HPDE6-E6E7 (cell line): Measurements from ENCODE around the gene OR5L1.

ENCODE experiments used
- DNase-seq: peaks from one replicate; pipeline ENCODE4 v3.0.0; 2011; ENCODE audit warnings: missing footprints; ENCODE audit errors: extremely low spot score

OR5L1 gene

DNA sequence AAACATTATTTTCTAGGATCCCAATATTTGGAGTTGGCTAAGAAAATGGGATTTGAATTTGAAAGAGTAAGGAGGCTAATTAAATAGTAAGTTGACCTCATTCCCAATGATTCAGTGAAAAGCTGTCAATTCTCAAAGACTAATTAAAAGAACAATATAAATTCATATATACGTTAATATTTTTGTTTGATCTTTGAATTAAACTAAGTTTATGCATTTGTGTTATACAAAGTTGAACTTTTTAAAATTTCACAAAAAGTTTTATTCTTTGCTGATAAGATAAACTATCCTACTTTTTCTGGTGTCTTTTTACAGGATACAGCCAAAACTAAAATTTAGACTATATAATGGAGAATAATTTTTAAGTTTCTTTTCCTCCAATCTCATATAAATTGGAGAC is at the start of gene OR5L1:
Gene OR5L1, plus strand, starts transcription at position 301 of the 400 bp plus-strand sequence. CDS start 100 bp downstream, outside the sequence.
- no peak for DNase-seq

DNA sequence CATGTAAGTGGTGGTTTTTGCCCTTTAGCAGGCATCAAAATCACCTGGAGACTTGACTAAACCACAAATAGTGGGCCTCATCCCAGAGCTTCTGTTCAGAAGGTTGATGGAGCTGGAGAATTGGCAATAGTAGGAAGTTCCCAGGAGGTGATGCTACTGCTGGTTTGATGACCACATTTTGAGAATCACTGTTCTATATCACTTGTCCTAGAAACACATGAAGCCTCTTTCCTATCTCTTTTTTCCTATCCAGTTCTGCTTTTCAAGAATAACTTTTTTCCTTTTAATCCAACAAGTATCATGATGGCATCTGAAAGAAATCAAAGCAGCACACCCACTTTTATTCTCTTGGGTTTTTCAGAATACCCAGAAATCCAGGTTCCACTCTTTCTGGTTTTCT is 38.0 kb upstream of the OR5L1 start, which contains the start of gene OR5D13:
Gene OR5D13, plus strand, starts transcription at position 301 of the 400 bp plus-strand sequence. Its CDS starts 0 bp downstream, at position 301.
- DNase-seq: no peak

DNA sequence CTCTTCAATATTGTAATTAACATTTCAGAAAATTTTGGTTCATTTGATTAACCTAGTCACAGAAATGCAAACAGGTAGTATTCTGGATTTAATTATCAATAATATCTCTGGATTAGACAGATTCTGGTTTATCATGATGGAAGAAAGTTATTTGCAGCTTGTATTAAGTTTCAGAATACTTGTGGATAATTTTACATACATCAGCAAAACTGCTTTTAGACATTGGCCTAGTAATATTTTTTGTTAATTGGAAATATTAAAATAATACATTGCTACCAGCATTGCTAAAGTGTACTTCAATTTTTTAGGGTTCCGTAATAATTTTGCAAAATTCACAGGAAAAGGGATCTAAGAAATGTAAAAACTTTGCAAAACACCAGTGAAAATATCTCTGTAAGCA is 19.6 kb upstream of the OR5L1 start:
- no peak for DNase-seq

DNA sequence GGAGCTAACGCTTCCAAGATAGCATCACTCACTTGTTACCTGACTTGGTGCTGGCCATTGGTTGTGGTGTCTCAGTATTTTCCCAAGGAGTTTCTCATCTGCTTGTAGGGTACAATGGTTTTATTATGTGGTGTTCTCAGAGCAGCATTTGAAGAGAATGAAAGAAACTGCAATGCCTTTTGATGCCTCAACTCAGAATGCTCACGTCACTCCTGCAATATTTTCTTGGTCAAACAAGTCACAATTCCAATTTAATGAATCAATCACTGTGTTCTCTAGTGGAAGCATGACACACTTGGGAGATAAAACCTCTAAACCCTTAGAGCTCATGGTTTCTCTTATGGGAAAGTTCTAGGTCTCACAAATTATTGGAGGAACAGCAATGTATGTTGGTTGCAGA is 17.8 kb upstream of the OR5L1 start:
- DNase-seq: no peak

DNA sequence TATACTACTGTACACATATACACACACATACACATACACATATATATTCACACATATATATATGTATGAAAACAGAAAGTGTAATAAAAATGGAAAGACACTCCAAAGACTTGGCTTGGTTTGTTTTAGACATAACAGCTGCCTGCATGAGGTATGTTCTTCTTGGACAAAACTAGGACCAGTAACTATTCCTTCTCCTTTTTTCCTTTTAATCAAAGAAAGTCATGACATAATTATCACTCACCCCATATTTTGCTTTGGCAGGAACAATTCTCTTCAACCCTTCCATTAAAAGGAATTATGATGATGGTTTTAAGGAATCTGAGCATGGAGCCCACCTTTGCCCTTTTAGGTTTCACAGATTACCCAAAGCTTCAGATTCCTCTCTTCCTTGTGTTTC is 15.9 kb upstream of the OR5L1 start, which contains the start of gene OR5D14:
Gene OR5D14, plus strand, starts transcription at position 301 of the 400 bp plus-strand sequence. Its CDS starts 0 bp downstream, at position 301.
- DNase-seq: no peak

DNA sequence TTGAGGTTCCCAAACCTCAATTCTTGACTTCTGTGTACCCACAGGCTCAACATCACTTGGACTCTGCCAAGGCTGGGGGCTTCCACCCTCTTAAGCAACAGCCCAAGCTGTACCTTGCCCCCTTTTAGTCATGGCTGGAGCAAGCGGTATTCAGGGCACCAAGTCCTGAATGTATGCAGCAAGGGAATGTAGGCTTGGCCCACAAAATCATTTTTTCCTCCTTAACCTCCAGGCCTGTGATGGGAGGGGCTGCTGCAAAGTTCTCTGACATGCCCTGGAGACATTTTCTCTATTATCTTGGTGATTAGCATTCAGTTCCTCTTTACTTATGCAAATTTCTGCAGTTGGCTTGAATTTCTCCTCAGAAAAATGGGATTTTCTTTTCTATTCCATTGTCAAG is 4.9 kb upstream of the OR5L1 start:
- DNase-seq: no peak

DNA sequence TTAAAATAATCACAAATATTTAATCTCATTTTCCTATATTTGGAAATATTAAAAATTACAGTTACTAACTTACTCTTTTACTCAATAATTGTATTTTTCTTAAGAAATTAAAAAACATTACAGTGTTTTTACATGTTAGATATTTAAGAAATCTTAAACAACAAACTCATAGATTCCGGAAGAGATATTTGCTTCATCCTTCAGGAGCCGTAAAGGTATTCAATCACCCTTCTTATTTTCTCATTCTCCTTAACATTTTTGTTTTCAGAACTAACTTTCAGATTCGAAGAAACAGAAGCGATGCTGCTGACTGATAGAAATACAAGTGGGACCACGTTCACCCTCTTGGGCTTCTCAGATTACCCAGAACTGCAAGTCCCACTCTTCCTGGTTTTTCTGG is 8.2 kb downstream of the OR5L1 start, which contains the start of gene OR5D18:
Gene OR5D18, plus strand, starts transcription at position 301 of the 400 bp plus-strand sequence. Its CDS starts 0 bp downstream, at position 301.
- DNase-seq: no peak

DNA sequence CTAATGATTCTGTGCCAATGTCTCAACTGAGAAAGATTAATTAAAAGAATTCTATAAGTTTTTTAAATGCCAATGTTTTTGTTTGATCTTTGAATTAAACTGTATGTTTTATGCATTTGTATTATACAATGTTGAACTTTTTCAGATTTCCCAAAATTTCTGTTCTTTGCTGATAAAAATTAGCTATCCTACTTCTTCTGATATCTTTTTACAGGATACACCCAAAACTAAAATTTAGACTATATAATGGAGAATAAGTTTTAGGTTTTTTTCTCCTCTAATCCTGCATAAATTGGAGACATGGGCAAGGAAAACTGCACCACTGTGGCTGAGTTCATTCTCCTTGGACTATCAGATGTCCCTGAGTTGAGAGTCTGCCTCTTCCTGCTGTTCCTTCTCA is 15.8 kb downstream of the OR5L1 start, which contains the start of gene OR5L2:
Gene OR5L2, plus strand, starts transcription at position 301 of the 400 bp plus-strand sequence. Its CDS starts 0 bp downstream, at position 301.
- no peak for DNase-seq

DNA sequence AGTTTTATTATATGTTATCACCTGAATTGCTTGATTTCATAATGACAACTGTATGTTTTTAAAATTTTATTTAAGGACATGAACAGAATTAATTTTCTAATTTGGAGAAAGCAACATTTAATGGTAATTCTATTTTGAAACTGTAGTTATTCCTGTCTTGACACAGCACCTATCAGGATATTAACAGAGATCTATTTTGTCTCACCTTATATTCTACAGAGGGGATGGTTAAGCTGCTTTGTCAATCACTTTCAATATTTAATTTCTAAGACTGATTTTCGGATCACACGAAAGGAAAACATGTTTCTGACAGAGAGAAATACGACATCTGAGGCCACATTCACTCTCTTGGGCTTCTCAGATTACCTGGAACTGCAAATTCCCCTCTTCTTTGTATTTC is 27.3 kb downstream of the OR5L1 start, which contains the start of gene OR5D16:
Gene OR5D16, plus strand, starts transcription at position 301 of the 400 bp plus-strand sequence. Its CDS starts 0 bp downstream, at position 301.
- DNase-seq: no peak

DNA sequence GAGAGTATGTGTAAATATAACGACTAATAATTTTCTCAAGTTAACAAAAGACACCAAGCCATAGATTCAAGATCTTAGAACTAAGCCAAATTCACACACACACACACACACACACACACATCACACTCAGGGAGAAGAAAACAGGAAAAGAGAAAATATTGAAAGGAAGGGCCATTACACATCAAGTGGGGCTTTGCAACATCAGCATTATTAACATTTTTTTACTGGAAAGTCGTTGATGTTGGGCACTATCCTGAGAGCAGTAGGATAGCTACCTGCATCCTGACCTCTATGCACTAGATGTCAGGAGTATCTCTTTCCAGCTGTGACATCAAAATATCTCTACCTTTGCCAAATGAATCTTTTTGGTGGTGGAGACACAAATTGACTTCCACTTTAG is 36.3 kb downstream of the OR5L1 start:
- DNase-seq: no peak

DNA sequence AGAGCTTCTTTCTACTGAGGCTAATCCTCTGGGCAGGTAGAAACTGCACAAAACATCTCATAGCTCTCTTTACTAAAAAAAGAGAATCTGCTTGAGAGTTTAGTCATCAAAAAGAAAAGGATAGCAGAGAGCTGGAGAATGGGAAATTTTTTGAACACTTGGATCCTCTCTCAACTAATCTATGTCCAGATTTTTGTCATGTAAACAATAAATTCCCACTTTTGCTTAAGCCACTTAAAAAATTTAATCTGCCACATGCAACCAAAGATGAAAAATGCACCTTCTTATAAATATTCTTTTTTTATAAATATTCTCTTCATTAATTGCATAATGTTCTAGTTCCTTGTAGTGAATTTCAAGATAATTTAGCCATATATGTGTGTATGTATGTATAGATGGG is 37.9 kb downstream of the OR5L1 start:
- no peak for DNase-seq

DNA sequence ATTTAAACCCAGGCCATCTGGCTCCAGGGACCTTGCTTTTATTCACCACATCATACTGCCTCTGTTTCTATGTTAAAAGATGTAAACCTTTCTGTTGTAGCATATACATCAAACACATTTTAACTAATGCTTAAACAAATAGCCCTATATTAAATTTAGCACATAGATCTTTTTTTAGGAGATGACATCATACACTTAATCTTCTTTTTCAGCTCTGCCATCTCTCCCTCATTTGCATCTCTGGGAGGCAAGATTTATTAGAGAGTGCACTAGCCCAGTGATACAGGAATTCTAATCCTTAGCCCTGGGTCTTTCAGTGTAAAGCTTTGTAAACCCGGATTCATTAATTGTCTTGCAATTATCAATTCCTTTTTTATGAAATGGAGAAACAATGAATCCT is 41.0 kb downstream of the OR5L1 start:
- DNase-seq: no peak

DNA sequence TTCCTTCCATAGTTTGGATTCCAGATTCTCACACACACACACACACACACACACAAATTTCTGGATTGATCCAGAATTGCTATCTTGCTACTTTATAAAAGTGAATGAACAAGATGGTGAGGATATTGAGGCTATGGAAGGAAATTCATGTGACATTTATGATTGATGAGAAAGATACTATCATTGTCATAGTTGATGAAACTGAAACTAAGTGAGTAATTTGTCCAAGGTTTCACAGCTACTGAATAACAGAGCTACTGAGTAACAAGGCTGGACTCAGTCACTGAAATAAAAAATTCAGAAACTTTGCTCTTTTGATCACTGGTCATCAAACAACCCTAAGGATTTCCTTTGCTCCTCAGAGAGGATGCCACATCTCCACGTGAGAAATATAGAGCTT is 43.5 kb downstream of the OR5L1 start:
- no peak for DNase-seq
